ENCODE measurements around the gene DPP7. TPM values are rescaled to one million over a fixed set of nuclear protein-coding genes. Genes with fewer than 3 reads are reported as not detected.

Gene DPP7
- total RNA-seq, 1 donor from 2014 or later = 66.6 TPM

- FAIRE-seq = no peak
- Histone ChIP-seq H3K27me3 (ENCODE audit: control insufficient read depth, insufficient read depth, low read length) (no peaks in the 10 kb centered on the region), H3K36me3 (ENCODE audit: control insufficient read depth, insufficient read depth, low read length) (peaks cover 36% of the 10 kb centered on the region), H3K4me3 (ENCODE audit: low read depth, low read length) (no peak overlapping the region)
- no peak for TF ChIP-seq CTCF (IDR thresholded peaks at IDR 0.05; ENCODE audit: insufficient read depth, low read length, severe bottlenecking)
- DNase-seq (ENCODE audit: low read depth) = no peak
Measured at GRCh38 chr9:137106662-137107250, 7.8 kb downstream of the DPP7 start.

GRCh38 chr9:137105814-137106661 lies 8.5 kb downstream of the DPP7 start:
- TF ChIP-seq CTCF (IDR thresholded peaks at IDR 0.05; ENCODE audit: insufficient read depth, low read length, severe bottlenecking) = no peak
- peaks cover 40% of the 10 kb centered on the region for H3K36me3 ChIP-seq (ENCODE audit: control insufficient read depth, insufficient read depth, low read length)
- H3K4me3 ChIP-seq (ENCODE audit: low read depth, low read length) = no peak overlapping the region
- FAIRE-seq = no peak
- no peak for DNase-seq (ENCODE audit: low read depth)
- no peaks in the 10 kb centered on the region for H3K27me3 ChIP-seq (ENCODE audit: control insufficient read depth, insufficient read depth, low read length)

- DNase-seq (ENCODE audit: low read depth) = no peak
- H3K4me3 ChIP-seq (ENCODE audit: low read depth, low read length) = no peak overlapping the region
- H3K27me3 ChIP-seq (ENCODE audit: control insufficient read depth, insufficient read depth, low read length) = no peaks in the 10 kb centered on the region
- H3K36me3 ChIP-seq (ENCODE audit: control insufficient read depth, insufficient read depth, low read length) = peaks cover 44% of the 10 kb centered on the region
- peak; percentile 100 for FAIRE-seq
- no peak for TF ChIP-seq CTCF (IDR thresholded peaks at IDR 0.05; ENCODE audit: insufficient read depth, low read length, severe bottlenecking)
Measured at GRCh38 chr9:137103206-137103999, 11.1 kb downstream of the DPP7 start.

GRCh38 chr9:137099231-137099630 lies 15.3 kb downstream of the DPP7 start:
- TF ChIP-seq CTCF (IDR thresholded peaks at IDR 0.05; ENCODE audit: insufficient read depth, low read length, severe bottlenecking) = no peak
- Histone ChIP-seq H3K36me3 (ENCODE audit: control insufficient read depth, insufficient read depth, low read length) (peaks cover 48% of the 10 kb centered on the region), H3K4me3 (ENCODE audit: low read depth, low read length) (no peak overlapping the region), H3K27me3 (ENCODE audit: control insufficient read depth, insufficient read depth, low read length) (no peaks in the 10 kb centered on the region)
- DNase-seq (ENCODE audit: low read depth) (no peak), FAIRE-seq (no peak)

- TF ChIP-seq CTCF (IDR thresholded peaks at IDR 0.05; ENCODE audit: insufficient read depth, low read length, severe bottlenecking) = no peak
- H3K27me3 ChIP-seq (ENCODE audit: control insufficient read depth, insufficient read depth, low read length) = no peaks in the 10 kb centered on the region
- no peak overlapping the region for H3K4me3 ChIP-seq (ENCODE audit: low read depth, low read length)
- FAIRE-seq (no peak), DNase-seq (ENCODE audit: low read depth) (no peak)
- peaks cover 41% of the 10 kb centered on the region for H3K36me3 ChIP-seq (ENCODE audit: control insufficient read depth, insufficient read depth, low read length)
Measured at GRCh38 chr9:137097761-137098462, 16.6 kb downstream of the DPP7 start.

Measured in bronchial epithelial cell (primary cell).